ENCODE results near the gene TKTL1. TPM values are rescaled to one million over a fixed set of nuclear protein-coding genes. Genes with fewer than 3 reads are reported as not detected.

Gene TKTL1
- total RNA-seq, 4 donors from 2014 or later = not detected

DNA sequence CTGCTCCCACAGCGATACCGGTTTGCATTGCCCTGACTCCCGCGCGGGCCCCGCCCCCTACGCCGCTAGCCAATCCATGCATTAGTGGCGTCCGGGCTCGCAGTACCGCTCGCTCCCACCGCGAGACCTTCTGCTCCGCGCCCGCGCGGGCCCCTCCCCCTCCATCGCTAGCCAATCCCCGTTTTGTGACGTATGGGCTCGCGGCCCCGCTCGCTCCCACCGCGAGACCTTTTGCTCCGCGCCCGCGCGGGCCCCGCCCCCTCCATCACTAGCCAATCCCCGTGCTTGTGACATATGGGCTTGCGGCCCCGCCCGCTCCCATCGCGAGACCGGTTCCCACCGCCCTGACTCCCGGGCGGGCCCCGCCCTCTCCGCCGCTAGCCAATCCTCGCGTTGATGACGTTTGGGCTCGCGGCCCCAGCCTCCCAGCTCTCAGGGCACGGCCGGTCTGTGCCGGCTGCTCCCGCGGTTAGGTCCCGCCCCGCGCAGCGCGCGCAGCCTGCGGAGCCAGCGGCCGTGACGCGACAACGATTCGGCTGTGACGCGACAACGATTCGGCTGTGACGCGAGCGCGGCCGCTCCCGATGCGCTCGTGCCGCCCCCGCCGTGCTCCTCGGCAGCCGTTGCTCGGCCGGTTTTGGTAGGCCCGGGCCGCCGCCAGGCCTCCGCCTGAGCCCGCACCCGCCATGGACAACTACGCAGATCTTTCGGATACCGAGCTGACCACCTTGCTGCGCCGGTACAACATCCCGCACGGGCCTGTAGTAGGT is 83.4 kb downstream of the TKTL1 start, which contains the start of gene EMD:
Gene EMD (plus strand): TSS at position 497 of the 770 bp plus-strand sequence. CDS start 190 bp downstream, at position 687.
- in situ Hi-C loops (cut with MboI; ENCODE audit: low pct_ligation_motif_present in 1 of 4, low pct_unique_long_range_greater_than_20kb in 1 of 4, low sequenced_read_pairs in 3 of 4) (no loop called here), intact Hi-C loops (cut with DNase I; ENCODE audit: low total_unique reads) (no loop called here)
- Histone ChIP-seq H3K4me3 (peak within 1 kb of the TSS; percentile 62 to 92 (median 80)), H3K36me3 (no peaks in the 10 kb centered on the region), H3K27me3 (no peaks in the 10 kb centered on the region), H3K27ac (peak within 1 kb of the TSS; percentile 95 to 99 (median 98)), H3K9me3 (no peaks in the 10 kb centered on the region), H3K4me1 (peaks cover 0 to 20% (median 10%) of the 10 kb centered on the region in 4 donors)
- DNase-seq = peak; percentile 97
- WGBS, 2 donors (ENCODE audit: low coverage in 1 of 2) = 59% methylated on average over 101 of the region's 103 CpGs; no CpG with 5 or more reads in 1 of the 2 donors
- TF ChIP-seq EP300 (IDR thresholded peaks at IDR 0.05; ENCODE audit: low read depth) = peak; percentile 22
- peak; percentile 78 to 93 (median 90) for TF ChIP-seq POLR2AphosphoS5 (IDR thresholded peaks at IDR 0.05)
- TF ChIP-seq, protein P1, sequence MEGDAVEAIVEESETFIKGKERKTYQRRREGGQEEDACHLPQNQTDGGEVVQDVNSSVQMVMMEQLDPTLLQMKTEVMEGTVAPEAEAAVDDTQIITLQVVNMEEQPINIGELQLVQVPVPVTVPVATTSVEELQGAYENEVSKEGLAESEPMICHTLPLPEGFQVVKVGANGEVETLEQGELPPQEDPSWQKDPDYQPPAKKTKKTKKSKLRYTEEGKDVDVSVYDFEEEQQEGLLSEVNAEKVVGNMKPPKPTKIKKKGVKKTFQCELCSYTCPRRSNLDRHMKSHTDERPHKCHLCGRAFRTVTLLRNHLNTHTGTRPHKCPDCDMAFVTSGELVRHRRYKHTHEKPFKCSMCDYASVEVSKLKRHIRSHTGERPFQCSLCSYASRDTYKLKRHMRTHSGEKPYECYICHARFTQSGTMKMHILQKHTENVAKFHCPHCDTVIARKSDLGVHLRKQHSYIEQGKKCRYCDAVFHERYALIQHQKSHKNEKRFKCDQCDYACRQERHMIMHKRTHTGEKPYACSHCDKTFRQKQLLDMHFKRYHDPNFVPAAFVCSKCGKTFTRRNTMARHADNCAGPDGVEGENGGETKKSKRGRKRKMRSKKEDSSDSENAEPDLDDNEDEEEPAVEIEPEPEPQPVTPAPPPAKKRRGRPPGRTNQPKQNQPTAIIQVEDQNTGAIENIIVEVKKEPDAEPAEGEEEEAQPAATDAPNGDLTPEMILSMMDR (IDR thresholded peaks at IDR 0.05) = peak in 2 of 5 experiments; percentile 14 to 26
- peak; percentile 81 for TF ChIP-seq POLR2A (IDR thresholded peaks at IDR 0.05)

DNA sequence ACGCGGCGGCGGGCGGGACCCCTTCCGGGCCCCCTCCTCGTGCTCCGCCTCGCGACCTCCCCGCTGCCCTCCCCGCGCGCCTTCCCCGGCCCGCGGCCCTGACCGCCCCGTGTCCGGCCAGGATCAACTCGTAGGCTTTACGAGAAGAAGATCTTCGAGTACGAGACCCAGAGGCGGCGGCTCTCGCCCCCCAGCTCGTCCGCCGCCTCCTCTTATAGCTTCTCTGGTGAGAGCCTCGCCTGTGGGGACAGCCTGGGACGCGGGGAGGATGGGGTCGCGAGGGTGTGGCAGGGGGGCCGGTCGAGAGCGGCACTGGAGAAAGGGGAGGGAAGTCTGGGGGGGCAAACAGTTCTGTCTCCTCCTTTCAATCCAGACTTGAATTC is 84.0 kb downstream of the TKTL1 start:
- Histone ChIP-seq H3K4me3 (peak overlapping the region; percentile 62 to 92 (median 80)), H3K27me3 (no peaks in the 10 kb centered on the region), H3K4me1 (peaks cover 0 to 19% (median 8%) of the 10 kb centered on the region in 4 donors), H3K36me3 (no peaks in the 10 kb centered on the region), H3K27ac (peak overlapping the region; percentile 95 to 99 (median 96)), H3K9me3 (no peaks in the 10 kb centered on the region)
- no peak for DNase-seq
- in situ Hi-C loops (cut with MboI; ENCODE audit: low pct_ligation_motif_present in 1 of 4, low pct_unique_long_range_greater_than_20kb in 1 of 4, low sequenced_read_pairs in 3 of 4) = no loop called here
- 56% methylated on average over 36 of the region's 38 CpGs; no CpG with 5 or more reads in 1 of the 2 donors for WGBS, 2 donors (ENCODE audit: low coverage in 1 of 2)
- no peak for TF ChIP-seq POLR2A (IDR thresholded peaks at IDR 0.05)
- TF ChIP-seq, protein P1 (IDR thresholded peaks at IDR 0.05) = no peak
- TF ChIP-seq EP300 (IDR thresholded peaks at IDR 0.05; ENCODE audit: low read depth) = no peak
- no peak for TF ChIP-seq POLR2AphosphoS5 (IDR thresholded peaks at IDR 0.05)
- intact Hi-C loops (cut with DNase I; ENCODE audit: low total_unique reads) = no loop called here

Other genes with a start within 250 kb of the TKTL1 start
- 10 to 100 TPM; 22.1 to 53.1 (median 37.8) TPM for gene MECP2, start 198.1 kb upstream of the TKTL1 start, total RNA-seq
- not detected for gene OPN1LW, start 151.6 kb upstream of the TKTL1 start, total RNA-seq
- not detected for gene OPN1MW, start 113.2 kb upstream of the TKTL1 start, total RNA-seq
- not detected for gene OPN1MW2, start 76.0 kb upstream of the TKTL1 start, total RNA-seq
- not detected for gene OPN1MW3, start 38.2 kb upstream of the TKTL1 start, total RNA-seq
- gene TEX28, start 671 bp upstream of the TKTL1 start, total RNA-seq = not detected
- gene FLNA, start 78.8 kb downstream of the TKTL1 start, total RNA-seq = 1,000 to 10,000 TPM in 2 of 4 donors, 100 to 1,000 TPM in 2; 632 to 3,163 (median 1,262) TPM
- gene EMD, start 83.5 kb downstream of the TKTL1 start, total RNA-seq = 10 to 100 TPM; 27.3 to 89.8 (median 55.5) TPM
- 1,000 to 10,000 TPM; 1,352 to 4,861 (median 3,415) TPM for gene RPL10, start 102.6 kb downstream of the TKTL1 start, total RNA-seq
- 100 to 1,000 TPM in 1 of 4 donors, 10 to 100 TPM in 3; 15.9 to 156 (median 36.9) TPM for gene DNASE1L1, start 113.5 kb downstream of the TKTL1 start, total RNA-seq
- 100 to 1,000 TPM in 2 of 4 donors, 10 to 100 TPM in 2; 46.7 to 495 (median 101) TPM for gene TAFAZZIN, start 115.7 kb downstream of the TKTL1 start, total RNA-seq
- gene ATP6AP1, start 132.9 kb downstream of the TKTL1 start, total RNA-seq = 100 to 1,000 TPM in 1 of 4 donors, 10 to 100 TPM in 3; 26.5 to 118 (median 61.7) TPM
- gene GDI1, start 141.4 kb downstream of the TKTL1 start, total RNA-seq = 100 to 1,000 TPM in 3 of 4 donors, 10 to 100 TPM in 1; 86.6 to 173 (median 119) TPM
- gene FAM50A, start 148.3 kb downstream of the TKTL1 start, total RNA-seq = 100 to 1,000 TPM in 1 of 4 donors, 10 to 100 TPM in 3; 39.9 to 130 (median 52.0) TPM
- 100 to 1,000 TPM in 1 of 4 donors, 10 to 100 TPM in 3; 17.3 to 128 (median 52.8) TPM for gene PLXNA3, start 162.5 kb downstream of the TKTL1 start, total RNA-seq
- 10 to 100 TPM in 2 of 4 donors, 1 to 10 TPM in 1, not detected in 1; 3.0 to 28.4 (median 23.3) TPM for gene LAGE3, start 183.5 kb downstream of the TKTL1 start, total RNA-seq
- 10 to 100 TPM; 19.9 to 50.7 (median 42.7) TPM for gene UBL4A, start 190.8 kb downstream of the TKTL1 start, total RNA-seq
- gene SLC10A3, start 194.8 kb downstream of the TKTL1 start, total RNA-seq = 100 to 1,000 TPM in 1 of 4 donors, 10 to 100 TPM in 3; 26.7 to 117 (median 34.4) TPM
- gene FAM3A, start 220.4 kb downstream of the TKTL1 start, total RNA-seq = 100 to 1,000 TPM in 1 of 4 donors, 10 to 100 TPM in 3; 62.7 to 112 (median 72.5) TPM

Data from transverse colon (tissue), 4 donors.